ENCODE measurements around the gene CYB561D1.

- no peak for TF ChIP-seq POLR2A (IDR thresholded peaks at IDR 0.05)
- no peak for TF ChIP-seq CTCF (IDR thresholded peaks at IDR 0.05)
These were observed 29.8 kb downstream of the CYB561D1 start for GRCh38 chr1:109523706-109524105.

Data from lower leg skin (tissue), 3 donors.